ENCODE data around the gene HOXA9.

GRCh38 chr7:27125986-27126394, 39.3 kb downstream of the HOXA9 start:
- TF ChIP-seq CTCF (IDR thresholded peaks at IDR 0.05) = no peak
- TF ChIP-seq GABPA (IDR thresholded peaks at IDR 0.05; ENCODE audit: low read depth) = no peak
- no peak for TF ChIP-seq PBX3 (IDR thresholded peaks at IDR 0.05)
- TF ChIP-seq REST (IDR thresholded peaks at IDR 0.05; ENCODE audit: low read depth, low read length) = no peak
- no peak for TF ChIP-seq EZH2phosphoT487 (IDR thresholded peaks at IDR 0.05; ENCODE audit: borderline replicate concordance, low read depth)
